ENCODE results near the gene NPEPL1.
"Not testable (repeated sequence)": the region's sequence is repeated elsewhere in the genome, so short reads cannot be mapped to it uniquely, and the experiment has no call there.

The NPEPL1 gene

GRCh38 chr20:58757647-58758046, 65.0 kb downstream of the NPEPL1 start:
- not testable (repeated sequence) for DNase-seq (ENCODE audit: low spot score)

GRCh38 chr20:58759947-58760346, 67.3 kb downstream of the NPEPL1 start:
- DNase-seq (ENCODE audit: low spot score): no peak

- DNase-seq (ENCODE audit: low spot score): no peak
Measured at GRCh38 chr20:58760856-58761255, 68.3 kb downstream of the NPEPL1 start.

- no peak for DNase-seq (ENCODE audit: low spot score)
Measured at GRCh38 chr20:58762120-58762519, 69.5 kb downstream of the NPEPL1 start.

GRCh38 chr20:58763076-58763475, 70.5 kb downstream of the NPEPL1 start:
- no peak for DNase-seq (ENCODE audit: low spot score)

Data from GM03348 (cell line).